Activated CD8-positive, alpha-beta T cell treated with anti-CD3 and anti-CD28 coated beads for 36 hours (primary cell): ENCODE measurements around the gene KLHL40. TPM values are rescaled to one million over a fixed set of nuclear protein-coding genes. Genes with fewer than 3 reads are reported as not detected.

ENCODE experiments used
- ATAC-seq: fragments of 200-7000 bp; cut with Tn5 transposase; one replicate; pipeline ENCODE4 v1.10.0; 2021; ENCODE audit warnings: mild to moderate bottlenecking, moderate library complexity
- CTCF ChIA-PET: fragments of 350-600 bp; sonication (Branson Sonifier 250); formaldehyde crosslinking; loops from one replicate; lab custom pipeline; 2021; ENCODE audit warnings: antibody characterized with exemption; lab: Charles Lee
- POLR2A ChIA-PET: fragments of 350-600 bp; sonication (Branson Sonifier 250); formaldehyde crosslinking; loops from one replicate; lab custom pipeline; 2021; ENCODE audit warnings: antibody characterized with exemption; lab: Charles Lee
- DNase-seq: peaks from one replicate; pipeline ENCODE4 v3.0.0-alpha.2; 2020
- H3K27ac Mint-ChIP-seq: one replicate; pipeline ENCODE4 v1.8.0; 2021; ENCODE audit warnings: mild to moderate bottlenecking, mixed read lengths
- H3K27me3 Mint-ChIP-seq: one replicate; pipeline ENCODE4 v1.8.0; 2021; ENCODE audit warnings: mixed read lengths
- H3K36me3 Mint-ChIP-seq: one replicate; pipeline ENCODE4 v1.8.0; 2021; ENCODE audit warnings: low read depth, mixed read lengths
- H3K4me1 Mint-ChIP-seq: one replicate; pipeline ENCODE4 v1.8.0; 2021; ENCODE audit warnings: low read depth, mixed read lengths
- H3K4me3 Mint-ChIP-seq: one replicate; pipeline ENCODE4 v1.8.0; 2021; ENCODE audit warnings: mild to moderate bottlenecking, moderate library complexity, mixed read lengths
- H3K9me3 Mint-ChIP-seq: one replicate; pipeline ENCODE4 v1.8.0; 2021; ENCODE audit warnings: mixed read lengths
- CTCF ChIP-seq: fragments of 200-600 bp; IDR thresholded peaks from one replicate; pipeline ENCODE4 v1.8.0; 2022; ENCODE audit warnings: antibody characterized with exemption, mild to moderate bottlenecking
- intact Hi-C: fragments of 100-400 bp; cut with micrococcal nuclease; formaldehyde crosslinking; loops from one replicate; pipeline ENCODE4 v1.10.0; 2022
- total RNA-seq, 2 experiments: library from RNA; stranded (reverse); gene quantifications; one replicate each; pipeline ENCODE4 v1.2.3, GENCODE V29; 2021

Gene KLHL40
- total RNA-seq, 2 experiments from 2014 or later = not detected

GRCh38 chr3:42712688-42713372, 27.5 kb downstream of the KLHL40 start:
- Mint-ChIP-seq H3K4me1 (no peaks in the 10 kb centered on the region), H3K9me3 (no peaks in the 10 kb centered on the region), H3K27me3 (peaks cover 1% of the 10 kb centered on the region), H3K36me3 (no peaks in the 10 kb centered on the region), H3K27ac (no peak overlapping the region), H3K4me3 (no peak overlapping the region)
- CTCF ChIA-PET = interaction anchor here (1.7 kb wide), 1 partner anchor 9 kb away, joined by 4 read pairs; no protein-coding TSS in a partner anchor
- intact Hi-C loops = no loop called here
- DNase-seq (no peak), ATAC-seq (no peak)
- TF ChIP-seq CTCF = no peak
- POLR2A ChIA-PET = no interaction called here

GRCh38 chr3:42713747-42714146, 28.4 kb downstream of the KLHL40 start:
- Mint-ChIP-seq H3K27me3 (peaks cover 1% of the 10 kb centered on the region), H3K4me3 (no peak overlapping the region), H3K36me3 (no peaks in the 10 kb centered on the region), H3K27ac (no peak overlapping the region), H3K4me1 (no peaks in the 10 kb centered on the region), H3K9me3 (no peaks in the 10 kb centered on the region)
- CTCF ChIA-PET = interaction anchor here (0.8 kb wide), 1 partner anchor 168 kb away, joined by 3 read pairs; no protein-coding TSS in a partner anchor
- DNase-seq (no peak), ATAC-seq (no peak)
- no peak for TF ChIP-seq CTCF
- POLR2A ChIA-PET = no interaction called here
- intact Hi-C loops = no loop called here

GRCh38 chr3:42714171-42714852, 29.0 kb downstream of the KLHL40 start:
- H3K27me3 Mint-ChIP-seq = peaks cover 1% of the 10 kb centered on the region
- intact Hi-C loops = no loop called here
- no peaks in the 10 kb centered on the region for H3K9me3 Mint-ChIP-seq
- POLR2A ChIA-PET = no interaction called here
- no peaks in the 10 kb centered on the region for H3K36me3 Mint-ChIP-seq
- H3K4me3 Mint-ChIP-seq = no peak overlapping the region
- DNase-seq (no peak), ATAC-seq (no peak)
- no peak for TF ChIP-seq CTCF
- no peak overlapping the region for H3K27ac Mint-ChIP-seq
- CTCF ChIA-PET = interaction anchor here (0.8 kb wide), 1 partner anchor 168 kb away, joined by 3 read pairs; no protein-coding TSS in a partner anchor
- H3K4me1 Mint-ChIP-seq = no peaks in the 10 kb centered on the region

GRCh38 chr3:42717306-42717705, 32.0 kb downstream of the KLHL40 start:
- CTCF ChIA-PET = interaction anchor here (1.4 kb wide), 1 partner anchor 27 kb away, joined by 5 read pairs; no protein-coding TSS in a partner anchor
- no peaks in the 10 kb centered on the region for H3K9me3 Mint-ChIP-seq
- no peak for DNase-seq
- ATAC-seq = no peak
- POLR2A ChIA-PET = interaction anchor here (0.8 kb wide), 1 partner anchor 15 kb away, joined by 3 read pairs; no protein-coding TSS in a partner anchor
- H3K4me1 Mint-ChIP-seq = no peaks in the 10 kb centered on the region
- TF ChIP-seq CTCF = no peak
- intact Hi-C loops = no loop called here
- no peaks in the 10 kb centered on the region for H3K36me3 Mint-ChIP-seq
- no peak overlapping the region for H3K4me3 Mint-ChIP-seq
- no peak overlapping the region for H3K27ac Mint-ChIP-seq
- peaks cover 1% of the 10 kb centered on the region for H3K27me3 Mint-ChIP-seq

GRCh38 chr3:42718338-42718737, 33.0 kb downstream of the KLHL40 start:
- POLR2A ChIA-PET = interaction anchor here (0.6 kb wide), 1 partner anchor 369 kb away, joined by 3 read pairs; no protein-coding TSS in a partner anchor
- no peaks in the 10 kb centered on the region for H3K9me3 Mint-ChIP-seq

More at GRCh38 chr3:42718338-42718737, 33.0 kb downstream of the KLHL40 start:
- no peak overlapping the region for H3K4me3 Mint-ChIP-seq
- CTCF ChIA-PET = no interaction called here
- H3K27ac Mint-ChIP-seq = no peak overlapping the region
- ATAC-seq (no peak), DNase-seq (no peak)
- no peaks in the 10 kb centered on the region for H3K4me1 Mint-ChIP-seq
- no peaks in the 10 kb centered on the region for H3K36me3 Mint-ChIP-seq
- no peak for TF ChIP-seq CTCF
- peaks cover 1% of the 10 kb centered on the region for H3K27me3 Mint-ChIP-seq
- intact Hi-C loops = no loop called here
